ENCODE data around the gene KCNIP1. TPM values are rescaled to one million over a fixed set of nuclear protein-coding genes. Genes with fewer than 3 reads are reported as not detected.
A peak's percentile ranks its signal among the peaks of the same experiment; 100 is the strongest.

Gene KCNIP1
- total and polyA plus RNA-seq, 9 of the 15 experiments (the other 6 are each of a cell fraction or from before 2014, with no cell fraction given), result not detected

DNA sequence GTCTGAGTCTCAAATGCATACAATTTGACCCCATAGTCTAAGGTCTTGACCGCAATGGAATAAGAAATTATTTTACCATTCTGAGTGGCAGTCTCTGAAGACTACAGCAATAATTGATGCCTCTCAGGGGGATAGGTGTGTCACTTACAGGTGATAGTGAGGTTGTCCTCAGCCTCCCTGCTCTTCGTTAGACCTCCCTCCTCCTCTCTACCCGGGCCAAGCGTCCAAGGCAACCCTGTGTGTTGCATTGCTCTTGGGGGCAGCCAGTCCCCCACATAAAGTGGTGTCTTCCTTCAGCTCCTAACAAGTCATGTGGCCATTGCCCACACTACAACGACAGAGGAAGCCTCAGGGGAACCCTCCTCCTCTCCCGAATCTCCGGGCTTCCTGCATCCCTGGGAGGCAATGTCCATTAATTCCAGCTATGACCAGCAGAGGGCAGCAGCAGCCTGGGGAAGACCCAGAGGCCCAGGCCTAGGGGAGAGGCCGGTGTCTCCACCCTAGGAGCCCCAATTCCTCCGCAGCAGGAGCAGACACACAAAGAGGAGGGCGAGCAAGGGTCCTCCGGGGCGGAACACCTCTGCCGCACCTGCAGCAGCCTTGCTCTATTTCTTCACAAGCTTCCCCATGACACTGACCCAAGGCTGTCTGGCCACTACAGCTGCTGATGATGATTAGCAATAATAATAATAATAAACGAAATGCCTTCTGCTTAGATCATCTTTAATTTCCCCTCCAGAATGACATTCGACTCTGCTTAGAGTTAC, 134.8 kb downstream of the KCNIP1 start:
- Histone ChIP-seq H3K27ac (ENCODE audit: extremely low read depth, low read depth, low read length) (no peak overlapping the region), H3K9ac (ENCODE audit: insufficient read depth in 1 of 2, low read depth in 2 of 2, low read length in 2 of 2) (no peak overlapping the region; a peak in 1 of 4 replicates), H3K9me1 (ENCODE audit: control insufficient read depth, insufficient read depth, low read length) (peaks cover 3% of the 10 kb centered on the region), H3K9me3 (replicated peaks; ENCODE audit: control insufficient read depth, insufficient read depth, low read depth, low read length) (no peaks in the 10 kb centered on the region), H2AFZ (ENCODE audit: low read depth, low read length) (no peak overlapping the region), H3K79me2 (ENCODE audit: control insufficient read depth, insufficient read depth, low read length) (no peaks in the 10 kb centered on the region), H3K4me3 (no peak overlapping the region), H4K20me1 (replicated peaks; ENCODE audit: control insufficient read depth, insufficient read depth, low read length) (peaks cover 10% of the 10 kb centered on the region; the same call in 1 of the 2 replicates), H3K4me2 (ENCODE audit: insufficient read depth, low read length) (no peak overlapping the region), H3K4me1 (replicated peaks in 1 of 2; ENCODE audit: control insufficient read depth in 2 of 2, insufficient read depth in 2 of 2, low read length in 2 of 2) (peaks cover 3 to 4% of the 10 kb centered on the region in 2 experiments; a peak in 2 of 5 replicates), H3K36me3 (ENCODE audit: control insufficient read depth, insufficient read depth, low read length) (no peaks in the 10 kb centered on the region), H3K27me3 (ENCODE audit: control insufficient read depth in 2 of 2, insufficient read depth in 2 of 2, low read length in 2 of 2) (peaks cover 0 to 25% of the 10 kb centered on the region in 2 experiments; a peak in 2 of 5 replicates)
- peak; percentile 73 to 88 (median 82) for DNase-seq (ENCODE audit: extremely low read depth in 1 of 4, low spot score in 3 of 4)
- WGBS (ENCODE audit: insufficient coverage, low coverage, missing lambda C conversion rate), result 1% methylated on average over 13 of the region's 15 CpGs
- peak; percentile 84 for FAIRE-seq
- ATAC-seq, result peak; percentile 96
- CTCF ChIA-PET (ENCODE audit: low intra/inter-chr PET ratio), result interaction anchor here (0.6 to 0.7 kb wide), 3 partner anchors 153 to 704 kb away, joined by 3 read pairs; partner anchors contain the start of gene INSYN2B
- in situ Hi-C loops (cut with MboI) (no loop called here), intact Hi-C loops (cut with micrococcal nuclease) (loop anchor here (1.0 to 5.0 kb wide), 2 partner anchors 153 to 699 kb away; no protein-coding TSS in a partner anchor)
- BruUV-seq (replicated peaks), result no TSS peak
- POLR2A ChIA-PET, result interaction anchor here (1.0 to 1.1 kb wide), 2 partner anchors 10 to 152 kb away, joined by 3 read pairs; no protein-coding TSS in a partner anchor
- TF ChIP-seq, protein P1, sequence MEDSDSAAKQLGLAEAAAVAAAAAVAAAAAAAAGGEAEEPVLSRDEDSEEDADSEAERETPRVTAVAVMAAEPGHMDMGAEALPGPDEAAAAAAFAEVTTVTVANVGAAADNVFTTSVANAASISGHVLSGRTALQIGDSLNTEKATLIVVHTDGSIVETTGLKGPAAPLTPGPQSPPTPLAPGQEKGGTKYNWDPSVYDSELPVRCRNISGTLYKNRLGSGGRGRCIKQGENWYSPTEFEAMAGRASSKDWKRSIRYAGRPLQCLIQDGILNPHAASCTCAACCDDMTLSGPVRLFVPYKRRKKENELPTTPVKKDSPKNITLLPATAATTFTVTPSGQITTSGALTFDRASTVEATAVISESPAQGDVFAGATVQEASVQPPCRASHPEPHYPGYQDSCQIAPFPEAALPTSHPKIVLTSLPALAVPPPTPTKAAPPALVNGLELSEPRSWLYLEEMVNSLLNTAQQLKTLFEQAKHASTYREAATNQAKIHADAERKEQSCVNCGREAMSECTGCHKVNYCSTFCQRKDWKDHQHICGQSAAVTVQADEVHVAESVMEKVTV (CRISPR knock-in tag; IDR thresholded peaks at IDR 0.05), result peak; percentile 40; the same call in 1 of the 2 replicates
- TF ChIP-seq JUN (IDR thresholded peaks at IDR 0.05; ENCODE audit: borderline replicate concordance, low read depth, low read length) (no peak), JUN (CRISPR knock-in tag; IDR thresholded peaks at IDR 0.05; ENCODE audit: borderline replicate concordance) (no peak), TFAM (CRISPR knock-in tag; conservative IDR thresholded peaks at IDR 0.05) (no peak), ZNF57 (CRISPR knock-in tag; IDR thresholded peaks at IDR 0.05) (no peak), E2F3 (CRISPR knock-in tag; IDR thresholded peaks at IDR 0.05) (no peak), BHLHE40 (IDR thresholded peaks at IDR 0.05; ENCODE audit: low read length) (no peak), NR4A1 (CRISPR knock-in tag; IDR thresholded peaks at IDR 0.05) (no peak), NR4A1 (tag; IDR thresholded peaks at IDR 0.05) (no peak)
- TF ChIP-seq, protein P2, sequence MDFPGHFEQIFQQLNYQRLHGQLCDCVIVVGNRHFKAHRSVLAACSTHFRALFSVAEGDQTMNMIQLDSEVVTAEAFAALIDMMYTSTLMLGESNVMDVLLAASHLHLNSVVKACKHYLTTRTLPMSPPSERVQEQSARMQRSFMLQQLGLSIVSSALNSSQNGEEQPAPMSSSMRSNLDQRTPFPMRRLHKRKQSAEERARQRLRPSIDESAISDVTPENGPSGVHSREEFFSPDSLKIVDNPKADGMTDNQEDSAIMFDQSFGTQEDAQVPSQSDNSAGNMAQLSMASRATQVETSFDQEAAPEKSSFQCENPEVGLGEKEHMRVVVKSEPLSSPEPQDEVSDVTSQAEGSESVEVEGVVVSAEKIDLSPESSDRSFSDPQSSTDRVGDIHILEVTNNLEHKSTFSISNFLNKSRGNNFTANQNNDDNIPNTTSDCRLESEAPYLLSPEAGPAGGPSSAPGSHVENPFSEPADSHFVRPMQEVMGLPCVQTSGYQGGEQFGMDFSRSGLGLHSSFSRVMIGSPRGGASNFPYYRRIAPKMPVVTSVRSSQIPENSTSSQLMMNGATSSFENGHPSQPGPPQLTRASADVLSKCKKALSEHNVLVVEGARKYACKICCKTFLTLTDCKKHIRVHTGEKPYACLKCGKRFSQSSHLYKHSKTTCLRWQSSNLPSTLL (IDR thresholded peaks at IDR 0.05), result no peak
- TF ChIP-seq, protein P3, sequence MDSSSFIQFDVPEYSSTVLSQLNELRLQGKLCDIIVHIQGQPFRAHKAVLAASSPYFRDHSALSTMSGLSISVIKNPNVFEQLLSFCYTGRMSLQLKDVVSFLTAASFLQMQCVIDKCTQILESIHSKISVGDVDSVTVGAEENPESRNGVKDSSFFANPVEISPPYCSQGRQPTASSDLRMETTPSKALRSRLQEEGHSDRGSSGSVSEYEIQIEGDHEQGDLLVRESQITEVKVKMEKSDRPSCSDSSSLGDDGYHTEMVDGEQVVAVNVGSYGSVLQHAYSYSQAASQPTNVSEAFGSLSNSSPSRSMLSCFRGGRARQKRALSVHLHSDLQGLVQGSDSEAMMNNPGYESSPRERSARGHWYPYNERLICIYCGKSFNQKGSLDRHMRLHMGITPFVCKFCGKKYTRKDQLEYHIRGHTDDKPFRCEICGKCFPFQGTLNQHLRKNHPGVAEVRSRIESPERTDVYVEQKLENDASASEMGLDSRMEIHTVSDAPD (CRISPR knock-in tag; IDR thresholded peaks at IDR 0.05), result no peak
- TF ChIP-seq, protein P4, sequence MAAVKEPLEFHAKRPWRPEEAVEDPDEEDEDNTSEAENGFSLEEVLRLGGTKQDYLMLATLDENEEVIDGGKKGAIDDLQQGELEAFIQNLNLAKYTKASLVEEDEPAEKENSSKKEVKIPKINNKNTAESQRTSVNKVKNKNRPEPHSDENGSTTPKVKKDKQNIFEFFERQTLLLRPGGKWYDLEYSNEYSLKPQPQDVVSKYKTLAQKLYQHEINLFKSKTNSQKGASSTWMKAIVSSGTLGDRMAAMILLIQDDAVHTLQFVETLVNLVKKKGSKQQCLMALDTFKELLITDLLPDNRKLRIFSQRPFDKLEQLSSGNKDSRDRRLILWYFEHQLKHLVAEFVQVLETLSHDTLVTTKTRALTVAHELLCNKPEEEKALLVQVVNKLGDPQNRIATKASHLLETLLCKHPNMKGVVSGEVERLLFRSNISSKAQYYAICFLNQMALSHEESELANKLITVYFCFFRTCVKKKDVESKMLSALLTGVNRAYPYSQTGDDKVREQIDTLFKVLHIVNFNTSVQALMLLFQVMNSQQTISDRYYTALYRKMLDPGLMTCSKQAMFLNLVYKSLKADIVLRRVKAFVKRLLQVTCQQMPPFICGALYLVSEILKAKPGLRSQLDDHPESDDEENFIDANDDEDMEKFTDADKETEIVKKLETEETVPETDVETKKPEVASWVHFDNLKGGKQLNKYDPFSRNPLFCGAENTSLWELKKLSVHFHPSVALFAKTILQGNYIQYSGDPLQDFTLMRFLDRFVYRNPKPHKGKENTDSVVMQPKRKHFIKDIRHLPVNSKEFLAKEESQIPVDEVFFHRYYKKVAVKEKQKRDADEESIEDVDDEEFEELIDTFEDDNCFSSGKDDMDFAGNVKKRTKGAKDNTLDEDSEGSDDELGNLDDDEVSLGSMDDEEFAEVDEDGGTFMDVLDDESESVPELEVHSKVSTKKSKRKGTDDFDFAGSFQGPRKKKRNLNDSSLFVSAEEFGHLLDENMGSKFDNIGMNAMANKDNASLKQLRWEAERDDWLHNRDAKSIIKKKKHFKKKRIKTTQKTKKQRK (IDR thresholded peaks at IDR 0.05; ENCODE audit: borderline replicate concordance, low read depth, low read length), result no peak
